HG02852 (cell line): ENCODE measurements around the gene PRTFDC1.
"Not testable (repeated sequence)": the region's sequence is repeated elsewhere in the genome, so short reads cannot be mapped to it uniquely, and the experiment has no call there.

Source experiments
- ATAC-seq: cut with Tn5 transposase; IDR thresholded peaks from one replicate; pipeline ENCODE4 v1.9.1; 2021; ENCODE audit warnings: mild to moderate bottlenecking, moderate library complexity; ENCODE audit not compliant: unreplicated experiment

Gene PRTFDC1

DNA sequence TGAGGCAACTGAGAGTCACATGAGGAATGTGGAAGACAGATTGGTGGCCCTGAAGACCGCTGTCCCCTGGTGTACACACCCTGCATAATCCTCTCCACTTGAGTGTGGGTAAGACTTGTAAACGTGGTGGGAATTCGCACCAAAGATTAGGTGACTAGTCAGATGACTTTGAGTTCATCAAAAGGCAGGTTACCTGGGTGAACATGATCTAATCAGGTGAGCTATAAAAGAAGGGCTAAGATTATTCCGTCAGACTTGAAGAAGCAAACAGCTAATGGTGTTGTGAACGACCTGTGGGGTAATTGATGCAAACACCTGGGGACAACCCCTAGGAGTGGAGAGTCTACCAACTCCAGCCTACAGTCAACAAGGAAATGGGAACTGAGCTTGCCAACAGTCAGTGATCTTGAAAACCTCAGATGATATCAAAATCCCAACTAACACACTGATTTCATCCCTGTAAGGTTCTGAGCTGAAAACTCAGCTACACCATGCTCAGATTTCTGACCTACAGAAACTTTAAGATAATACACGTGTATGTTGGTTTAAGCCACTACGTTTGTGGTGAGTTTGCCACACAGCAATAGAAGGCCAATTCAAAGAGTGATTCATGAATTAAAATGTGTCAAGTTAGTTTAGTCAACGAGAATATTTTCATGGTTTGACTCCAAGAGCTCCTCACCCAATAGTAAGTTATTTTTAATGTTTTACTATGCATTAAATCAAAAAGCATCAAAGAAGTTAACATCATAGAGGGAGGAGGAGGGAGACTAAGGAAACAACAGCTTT is 16.7 kb downstream of the PRTFDC1 start:
- no peak for ATAC-seq

DNA sequence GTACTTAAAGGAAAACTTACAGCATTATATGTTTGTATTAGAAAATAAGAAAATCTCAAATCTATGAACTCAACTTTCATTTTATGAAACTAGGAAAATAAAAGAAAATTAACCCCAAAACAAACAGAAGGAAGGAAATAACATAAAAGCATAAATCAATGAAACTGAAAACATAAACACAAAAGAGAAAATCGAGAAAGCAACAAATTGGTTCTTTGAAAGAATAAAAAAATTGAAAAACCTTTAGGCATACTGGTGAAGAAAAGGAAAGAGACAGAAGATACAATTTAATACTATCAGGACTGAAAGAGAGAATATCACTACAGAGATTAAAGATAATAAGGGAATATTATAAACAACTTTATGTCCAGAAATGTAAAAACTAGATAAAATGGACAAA is 21.2 kb downstream of the PRTFDC1 start:
- ATAC-seq = no peak

DNA sequence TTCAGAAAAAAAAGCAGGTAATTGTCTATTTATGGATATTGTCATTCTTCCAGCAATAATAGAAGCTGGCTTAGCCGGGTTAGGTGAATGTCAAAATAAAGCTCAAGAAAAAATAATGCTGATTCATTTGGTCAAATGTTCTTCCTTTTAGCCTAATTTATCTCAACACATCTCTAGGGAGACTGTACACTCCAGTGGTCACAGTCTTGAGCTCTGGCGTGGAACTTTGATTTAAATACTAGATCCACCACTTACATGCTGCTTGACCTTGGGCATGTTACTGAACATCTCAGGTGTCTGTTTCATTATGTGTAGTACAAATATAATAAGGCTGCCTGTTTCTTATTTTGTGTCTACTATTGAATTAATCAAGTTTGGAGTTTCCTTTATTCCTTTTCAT is 22.0 kb downstream of the PRTFDC1 start:
- peak; percentile 85 for ATAC-seq

DNA sequence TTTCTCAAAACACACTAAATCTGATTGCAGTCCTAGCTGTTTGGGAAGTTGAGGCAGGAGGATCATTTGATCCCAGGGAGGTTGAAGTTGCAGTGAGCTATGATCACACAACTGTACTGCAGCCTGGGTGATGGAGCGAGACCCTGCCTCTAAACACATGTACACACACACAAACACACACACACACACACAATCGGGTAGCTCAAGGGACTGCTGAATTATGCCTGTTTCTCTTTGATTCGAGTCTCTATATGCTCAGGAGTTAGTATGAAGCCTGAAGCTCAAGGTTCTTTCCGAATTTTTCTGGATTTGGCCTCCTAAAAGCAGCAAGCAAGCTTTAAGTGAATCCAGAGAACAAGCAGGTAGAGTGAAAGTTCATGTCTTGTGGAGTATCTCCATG is 22.5 kb downstream of the PRTFDC1 start:
- ATAC-seq = peak; percentile 5

DNA sequence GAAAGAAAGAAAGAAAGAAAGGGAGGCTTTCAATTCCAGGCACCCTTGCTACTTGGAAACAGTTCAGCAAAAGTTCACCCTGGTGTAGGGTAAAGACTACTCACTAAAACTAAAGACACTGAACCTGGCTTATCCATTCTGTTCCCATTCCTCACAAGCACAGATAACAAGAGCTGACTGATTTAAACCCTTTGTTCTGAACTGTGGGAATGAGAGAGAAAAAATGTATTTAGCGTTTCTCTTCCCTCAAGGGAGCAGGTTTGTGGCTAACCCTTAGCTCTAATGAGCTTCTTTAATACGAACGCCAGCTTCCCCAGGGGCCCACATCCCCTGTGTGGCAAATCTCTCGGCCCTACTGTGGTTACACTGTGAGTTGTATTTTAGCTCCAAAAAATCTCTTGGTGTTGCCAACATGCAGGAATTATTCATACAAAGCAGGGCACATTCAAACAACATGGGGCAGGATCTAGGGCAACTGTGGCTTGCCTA is 23.3 kb downstream of the PRTFDC1 start:
- no peak for ATAC-seq

DNA sequence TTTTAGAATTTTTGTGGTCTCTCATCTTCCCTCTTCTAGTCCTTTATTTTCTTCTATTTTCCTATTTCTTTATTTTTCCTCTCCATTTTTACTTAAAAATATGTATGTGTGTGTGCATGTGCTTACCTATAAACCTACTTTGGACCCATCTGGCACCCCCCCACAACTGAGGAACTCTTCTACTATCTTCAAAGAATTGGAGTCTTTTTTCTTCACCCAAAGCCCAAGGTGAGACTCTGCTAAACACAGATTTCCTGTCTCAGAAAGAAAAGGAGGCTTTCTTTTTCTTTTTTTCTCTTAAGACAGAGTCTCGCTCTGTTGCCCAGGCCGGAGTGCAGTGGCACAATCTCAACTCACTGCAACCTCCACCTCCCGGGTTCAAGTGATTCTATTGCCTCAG is 24.2 kb downstream of the PRTFDC1 start:
- no peak for ATAC-seq

DNA sequence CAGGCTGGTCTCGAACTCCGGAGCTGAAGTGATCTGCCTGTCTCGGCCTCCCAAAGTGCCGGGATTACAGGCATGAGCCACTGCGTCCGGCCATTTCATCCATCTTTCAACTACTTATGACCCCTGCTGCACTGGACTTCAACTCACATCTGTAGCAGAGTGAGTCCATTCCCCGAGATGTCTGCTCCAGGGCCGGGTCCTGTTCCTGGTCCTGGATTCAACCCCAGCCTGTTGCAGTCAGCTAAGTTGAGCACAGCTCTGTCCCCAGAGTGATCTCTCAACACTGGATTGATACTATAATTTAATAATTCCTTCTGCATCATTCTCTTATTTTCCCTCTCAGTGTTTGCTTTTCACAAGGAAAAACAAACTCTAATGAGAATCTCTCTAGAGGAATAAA is 25.8 kb downstream of the PRTFDC1 start:
- no peak for ATAC-seq

DNA sequence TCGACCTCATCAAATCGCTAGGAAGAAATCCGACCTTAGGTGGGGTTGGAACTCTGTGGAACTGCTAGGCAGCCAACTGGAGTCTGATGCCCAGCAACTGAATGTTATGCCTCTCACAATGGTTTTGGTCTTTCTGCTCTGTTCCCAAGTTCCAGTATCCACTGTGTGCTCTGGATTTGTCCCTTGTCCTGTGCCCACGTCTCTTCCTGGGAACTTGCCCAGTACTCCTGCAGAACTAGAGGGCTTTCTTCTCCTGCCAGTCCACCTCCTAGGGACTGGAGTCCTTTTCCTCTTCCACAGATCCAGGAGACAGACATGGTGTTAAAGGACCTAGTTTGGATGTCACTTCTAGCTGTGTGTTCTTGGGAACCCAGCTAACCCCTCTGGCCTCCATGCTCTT is 26.6 kb downstream of the PRTFDC1 start:
- ATAC-seq = no peak

DNA sequence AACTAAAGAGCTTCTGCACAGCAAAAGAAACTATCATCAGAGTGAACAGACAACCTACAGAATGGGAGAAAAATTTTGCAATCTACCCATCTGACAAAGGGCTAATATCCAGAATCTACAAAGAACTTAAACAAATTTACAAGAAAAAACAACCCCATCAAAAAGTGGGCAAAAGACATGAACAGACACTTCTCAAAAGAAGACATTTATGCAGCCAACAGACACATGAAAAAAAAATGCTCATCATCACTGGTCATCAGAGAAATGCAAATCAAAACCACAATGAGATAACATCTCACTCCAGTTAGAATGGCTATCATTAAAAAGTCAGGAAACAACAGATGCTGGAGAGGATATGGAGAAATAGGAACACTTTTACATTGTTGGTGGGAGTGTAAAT is 27.9 kb downstream of the PRTFDC1 start:
- not testable (repeated sequence) for ATAC-seq

DNA sequence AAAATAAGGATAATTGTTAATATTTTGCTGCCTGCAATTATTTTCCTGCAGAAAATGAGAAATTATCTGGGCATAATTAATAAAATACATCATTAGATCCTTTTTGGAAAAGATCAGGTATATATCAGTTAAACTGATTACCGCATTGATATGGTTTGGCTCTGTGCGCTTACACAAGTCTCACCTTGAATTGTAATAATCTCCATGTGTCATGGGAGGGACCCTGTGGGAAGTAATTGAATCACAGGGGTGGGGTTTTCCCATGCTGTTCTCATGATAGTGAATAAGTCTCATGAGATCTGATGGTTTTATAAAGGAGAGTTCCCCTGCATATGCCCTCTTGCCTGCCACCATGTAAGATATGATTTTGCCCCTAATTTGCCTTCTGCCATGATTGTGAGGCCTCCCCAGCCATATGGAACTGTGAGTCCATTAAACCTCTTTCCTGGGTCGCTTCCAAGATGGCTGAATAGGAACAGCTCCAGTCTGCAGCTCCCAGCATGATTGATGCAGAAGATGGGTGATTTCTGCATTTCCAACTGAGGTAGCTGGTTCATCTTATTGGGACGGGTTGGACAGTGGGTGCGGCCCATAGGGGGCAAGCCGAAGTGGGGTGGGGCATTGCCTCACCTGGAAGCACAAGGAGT is 30.1 kb downstream of the PRTFDC1 start:
- ATAC-seq = not testable (repeated sequence)

DNA sequence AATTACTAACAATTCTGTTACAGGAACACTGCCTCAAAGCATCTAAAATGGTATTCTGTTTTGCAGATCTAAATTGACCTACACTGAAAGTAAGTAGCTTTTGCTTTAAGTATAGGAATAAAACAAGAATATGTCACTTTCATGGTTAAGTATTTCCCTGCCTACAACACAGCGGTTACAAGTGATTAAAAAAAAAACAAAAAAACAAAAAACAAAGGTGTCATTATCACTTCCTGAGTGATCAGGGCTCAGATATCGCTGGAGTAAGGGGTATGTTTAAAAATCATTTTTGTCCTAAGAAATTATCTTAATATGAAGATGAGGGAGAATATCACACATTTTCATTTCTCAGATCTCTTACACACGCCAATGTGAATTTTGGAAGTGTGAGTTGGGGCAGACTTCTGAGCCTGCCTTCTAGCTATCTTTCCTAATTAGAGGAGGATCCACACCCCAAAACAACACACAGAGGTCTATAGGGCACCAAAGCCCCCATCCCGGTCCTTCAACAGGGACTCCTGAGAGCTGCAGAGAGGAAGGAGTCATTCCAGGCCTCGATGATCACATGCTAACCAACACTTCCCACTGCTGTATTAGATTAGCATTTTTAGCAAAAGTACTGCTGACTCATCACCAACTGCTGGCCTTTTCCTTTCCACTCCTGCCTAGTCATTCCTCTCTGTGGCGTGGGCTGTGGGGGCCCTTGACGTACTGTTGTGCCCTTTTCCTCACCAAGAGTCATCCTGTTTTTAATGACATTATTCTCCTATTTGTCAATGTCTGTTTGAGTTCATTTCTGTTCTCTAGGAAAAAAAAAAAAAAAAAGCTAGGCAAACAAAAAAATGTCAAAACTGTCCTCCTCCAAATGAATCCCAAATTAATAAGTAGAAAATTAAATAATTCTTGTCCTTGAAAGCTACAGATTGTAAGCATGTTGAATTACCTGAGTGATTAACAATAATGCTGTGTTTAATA is 31.2 kb downstream of the PRTFDC1 start:
- peak; percentile 99 for ATAC-seq

DNA sequence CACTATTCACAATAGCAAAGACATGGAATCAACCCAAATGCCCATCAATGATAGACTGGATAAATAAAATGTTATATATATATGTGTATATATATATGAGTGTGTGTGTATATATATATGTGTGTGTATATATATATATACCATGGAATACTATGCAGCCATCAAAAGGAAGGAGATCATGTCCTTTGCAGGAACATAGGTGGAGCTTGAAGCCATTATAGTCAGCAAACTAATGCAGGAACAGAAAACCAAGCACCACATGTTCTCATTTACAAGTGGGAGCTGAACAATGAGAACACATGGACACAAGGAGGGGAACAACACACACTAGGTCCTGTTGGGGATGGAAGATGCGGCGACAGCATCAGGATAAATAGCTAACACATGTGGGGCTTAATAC is 32.2 kb downstream of the PRTFDC1 start:
- not testable (repeated sequence) for ATAC-seq

DNA sequence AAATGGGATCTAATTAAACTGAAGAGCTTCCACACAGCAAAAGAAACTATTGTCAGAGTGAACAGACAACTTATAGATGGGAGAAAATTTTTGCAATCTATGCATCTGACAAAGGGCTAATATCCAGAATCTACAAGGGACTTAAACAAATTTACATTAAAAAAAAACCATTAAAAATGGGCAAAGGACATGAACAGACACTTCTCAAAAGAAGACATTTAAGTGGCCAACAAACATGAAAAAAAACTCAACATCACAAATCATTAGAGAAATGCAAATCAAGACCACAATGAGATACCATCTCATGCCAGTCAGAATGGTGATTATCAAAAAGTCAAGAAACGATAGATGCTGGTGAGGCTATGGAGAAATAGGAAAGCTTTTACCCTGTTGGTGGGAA is 32.8 kb downstream of the PRTFDC1 start:
- ATAC-seq = not testable (repeated sequence)

DNA sequence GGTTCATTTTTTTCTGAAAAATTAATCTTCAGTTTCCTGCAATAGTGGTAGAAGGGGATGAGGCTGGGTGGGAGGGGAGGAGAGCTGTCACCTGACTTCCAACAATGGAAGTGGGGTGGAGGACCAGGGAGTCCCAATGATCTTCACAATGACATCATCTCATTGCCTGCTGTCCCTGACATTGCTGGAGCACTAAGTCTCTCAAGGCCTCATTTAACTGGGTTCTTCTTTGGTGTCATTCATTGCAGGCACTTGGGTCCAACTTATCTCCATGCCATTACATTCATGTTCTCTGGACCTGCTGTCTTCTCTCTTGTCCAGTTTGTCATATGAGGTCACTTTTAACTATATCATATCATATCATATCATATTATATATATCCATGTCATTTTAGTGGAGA is 34.4 kb downstream of the PRTFDC1 start:
- ATAC-seq = no peak

DNA sequence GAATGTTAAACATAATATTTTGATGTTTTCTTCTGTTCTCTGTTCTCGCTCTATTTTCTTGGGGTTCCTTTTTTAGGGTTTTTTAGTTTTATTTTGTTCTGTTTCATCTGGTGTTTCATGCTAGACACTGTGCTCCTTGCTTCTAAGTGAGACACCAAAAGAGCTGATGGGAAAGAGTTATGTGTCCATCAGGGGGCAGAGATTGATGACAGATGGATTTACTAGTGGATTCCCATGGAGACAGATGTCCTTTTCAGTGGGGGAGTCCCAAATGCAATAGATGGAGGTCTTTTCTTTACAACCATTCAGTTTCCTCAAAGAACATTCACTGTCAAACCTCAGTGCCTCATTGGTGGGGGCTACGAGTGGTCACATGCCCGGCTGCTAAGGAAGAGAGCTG is 34.9 kb downstream of the PRTFDC1 start:
- ATAC-seq = no peak

DNA sequence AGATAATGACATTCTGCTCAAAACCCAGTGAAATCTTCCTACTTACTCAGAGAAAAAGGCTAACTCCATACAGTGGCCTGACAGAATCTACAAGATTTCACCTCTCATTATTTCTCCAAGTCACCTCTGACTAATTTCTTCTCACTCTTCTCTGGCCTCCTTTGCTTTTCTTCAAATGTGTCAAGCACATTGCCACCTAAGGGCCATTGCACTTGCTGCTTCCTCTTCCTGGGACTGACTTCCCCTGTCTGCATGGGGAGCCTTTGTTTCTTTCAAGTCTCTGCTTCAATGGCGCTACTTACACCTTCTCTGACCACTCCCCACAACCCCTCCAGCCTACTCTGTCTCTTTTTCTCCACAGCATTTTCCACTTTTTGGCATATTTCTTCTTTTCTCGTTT is 36.0 kb downstream of the PRTFDC1 start:
- no peak for ATAC-seq

DNA sequence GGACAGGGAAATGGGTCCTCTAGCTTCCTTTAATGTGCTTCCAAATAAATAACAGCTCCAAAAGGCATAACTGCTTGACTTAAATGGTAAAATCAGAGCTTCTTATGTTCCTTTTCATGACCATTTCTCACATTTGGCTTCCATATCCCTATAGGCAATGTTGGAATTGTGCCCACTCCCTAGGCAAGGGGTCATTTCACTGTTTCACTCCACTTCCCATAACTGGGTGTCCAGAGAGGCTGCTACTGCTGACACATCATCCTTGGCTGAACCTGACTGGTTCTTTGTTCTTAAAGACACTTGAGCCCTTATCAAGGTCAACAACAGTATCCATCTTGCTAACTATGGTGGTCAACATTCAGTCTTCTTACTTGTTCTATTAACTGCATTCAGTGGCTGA is 37.1 kb downstream of the PRTFDC1 start:
- no peak for ATAC-seq

DNA sequence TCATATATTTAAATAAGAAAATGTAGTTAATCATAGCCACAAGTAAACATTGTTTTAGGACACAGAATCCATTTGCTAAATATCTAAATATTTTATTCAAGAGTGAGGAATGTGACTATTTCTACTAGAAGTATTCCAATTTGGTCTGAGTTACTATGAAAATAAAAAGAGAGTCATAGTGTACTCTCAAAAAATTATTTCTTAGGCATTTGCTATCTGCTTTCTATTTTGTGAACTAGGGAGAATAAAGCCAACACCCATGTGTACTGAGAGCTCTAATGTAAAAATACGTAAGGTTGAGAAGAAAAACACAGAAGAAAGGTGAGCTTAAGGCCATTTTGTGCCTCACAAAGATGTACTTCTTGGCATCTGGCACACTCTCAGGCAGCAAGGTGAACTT is 38.3 kb downstream of the PRTFDC1 start:
- ATAC-seq = no peak

DNA sequence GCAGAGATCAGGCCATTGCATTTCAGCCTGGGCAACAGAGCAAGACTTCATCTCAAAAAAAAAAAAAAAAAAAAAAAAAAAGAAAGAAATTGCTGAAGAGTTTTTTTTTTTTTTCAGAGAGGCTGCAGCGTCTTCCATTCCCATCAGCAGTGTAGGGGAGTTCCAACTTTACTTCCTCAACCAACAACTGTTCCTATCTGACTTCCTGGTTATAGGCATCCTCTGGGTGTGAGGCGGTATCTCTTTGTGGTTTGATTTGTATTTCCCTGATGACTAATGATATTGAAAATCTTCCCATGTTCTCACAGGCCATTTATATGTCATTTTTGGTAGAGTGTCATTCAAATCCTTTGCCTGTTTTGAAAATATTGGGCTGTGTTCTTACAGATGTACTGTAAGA is 40.2 kb downstream of the PRTFDC1 start:
- no peak for ATAC-seq

DNA sequence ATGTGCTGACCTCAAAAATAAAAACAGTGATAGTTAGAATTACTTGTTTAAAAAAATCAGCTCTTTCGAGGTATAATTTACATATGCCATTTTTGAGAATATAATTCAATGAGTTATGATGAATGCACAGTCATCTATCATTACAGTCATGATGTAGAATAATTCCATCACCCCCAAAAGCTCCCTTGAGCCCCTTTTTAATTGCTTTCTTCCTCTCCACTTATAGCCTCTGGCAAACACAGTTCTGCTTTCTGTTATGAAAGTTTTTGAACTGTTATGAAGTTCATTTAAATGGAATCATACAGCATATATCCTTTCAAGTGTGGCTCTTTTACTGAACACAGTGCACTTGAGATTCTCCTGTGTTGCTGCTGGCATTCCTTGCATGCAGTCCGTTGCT is 41.4 kb downstream of the PRTFDC1 start:
- ATAC-seq = no peak

DNA sequence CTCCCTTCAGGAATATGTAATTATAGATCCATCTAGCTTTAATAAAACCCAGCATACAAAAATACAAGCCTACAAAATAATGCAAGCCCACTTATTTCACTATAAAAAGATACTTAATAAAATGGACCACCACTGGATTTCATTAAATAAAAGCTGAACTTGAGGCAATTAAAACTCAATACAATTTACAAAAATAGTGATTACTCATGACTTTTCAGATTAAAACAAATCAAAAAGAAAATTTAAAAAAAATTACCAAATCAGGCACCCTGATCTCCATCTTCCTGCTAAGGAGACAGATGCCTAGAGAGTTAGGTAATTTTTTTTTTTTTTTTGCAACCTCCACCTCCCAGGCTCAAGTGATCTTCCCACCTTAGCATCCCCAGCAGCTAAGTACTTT is 41.8 kb downstream of the PRTFDC1 start:
- no peak for ATAC-seq
